ENCODE measurements around the gene HSD17B1.
"Not testable (repeated sequence)": the region's sequence is repeated elsewhere in the genome, so short reads cannot be mapped to it uniquely, and the experiment has no call there.

The HSD17B1 gene

DNA sequence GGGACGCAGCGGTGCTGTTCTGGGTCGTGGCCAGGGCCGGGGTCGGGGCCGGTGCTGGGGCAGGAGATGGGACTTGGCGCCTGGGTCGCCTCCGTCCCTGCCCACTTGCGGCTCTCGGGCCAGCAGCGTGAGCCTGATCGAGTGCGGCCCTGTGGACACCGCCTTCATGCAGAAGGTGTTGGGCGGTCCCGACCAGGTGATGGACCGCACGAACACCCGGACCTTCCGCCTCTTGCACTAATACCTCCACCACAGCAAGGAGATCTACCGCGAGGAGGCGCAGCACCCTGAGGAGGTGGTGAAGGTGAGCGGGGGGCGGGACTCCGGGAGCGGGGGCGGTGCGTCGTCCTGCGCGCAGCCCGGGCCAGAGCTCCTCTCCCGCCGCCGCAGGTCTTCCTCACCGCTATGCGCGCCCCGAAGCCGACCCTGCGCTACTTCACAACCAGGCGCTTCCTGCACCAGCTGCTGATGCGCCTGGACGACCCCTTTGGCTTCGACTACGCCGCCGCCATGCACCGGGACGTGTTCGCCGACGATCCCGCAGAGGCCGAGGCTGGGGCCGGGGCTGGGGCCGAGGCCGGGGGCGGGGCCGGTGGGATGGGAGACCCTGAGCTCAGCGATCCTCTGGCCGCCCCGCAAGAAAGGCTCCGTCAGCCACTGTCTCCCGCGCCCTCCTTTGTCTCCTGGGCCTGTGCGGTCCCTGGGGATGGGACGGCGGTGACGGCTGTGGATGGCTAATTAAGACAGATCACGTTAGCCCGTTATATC lies 4.5 kb upstream of the HSD17B1 start:
- peak; percentile 69 to 92 for DNase-seq

DNA sequence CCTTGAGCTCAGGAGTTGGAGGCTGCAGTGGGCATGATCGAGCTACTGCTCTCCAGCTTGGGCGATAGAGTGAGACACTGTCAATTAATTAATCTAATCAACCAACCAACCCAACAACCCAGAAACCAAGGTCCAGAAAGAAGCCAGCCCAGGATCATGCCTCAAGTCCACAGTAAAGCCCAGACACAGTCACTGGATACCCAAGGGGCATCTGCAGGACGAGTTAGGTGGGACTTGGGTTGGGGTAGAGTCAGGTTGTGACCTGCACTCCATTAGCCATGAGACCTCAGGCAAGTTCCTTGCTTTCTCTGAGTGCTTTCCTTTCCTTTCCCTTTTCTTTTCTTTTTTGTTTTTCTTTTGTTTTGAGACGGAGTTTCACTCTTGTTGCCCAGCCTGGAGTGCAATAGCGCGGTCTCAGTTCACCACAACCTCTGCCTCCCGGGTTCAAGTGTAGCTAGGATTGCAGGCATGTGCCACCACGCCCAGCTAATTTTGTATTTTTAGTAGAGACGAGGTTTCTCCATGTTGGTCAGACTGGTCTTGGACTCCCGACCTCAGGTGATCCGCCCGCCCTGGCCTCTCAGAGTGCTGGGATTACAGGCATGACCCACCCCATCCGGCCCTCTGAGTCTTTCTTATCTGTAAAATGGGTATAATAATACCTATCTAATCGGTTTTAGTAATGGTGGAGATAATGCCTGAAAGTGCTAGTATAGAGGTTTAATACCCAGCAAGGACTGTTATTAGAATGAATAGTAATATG lies 3.5 kb upstream of the HSD17B1 start:
- DNase-seq: no peak

DNA sequence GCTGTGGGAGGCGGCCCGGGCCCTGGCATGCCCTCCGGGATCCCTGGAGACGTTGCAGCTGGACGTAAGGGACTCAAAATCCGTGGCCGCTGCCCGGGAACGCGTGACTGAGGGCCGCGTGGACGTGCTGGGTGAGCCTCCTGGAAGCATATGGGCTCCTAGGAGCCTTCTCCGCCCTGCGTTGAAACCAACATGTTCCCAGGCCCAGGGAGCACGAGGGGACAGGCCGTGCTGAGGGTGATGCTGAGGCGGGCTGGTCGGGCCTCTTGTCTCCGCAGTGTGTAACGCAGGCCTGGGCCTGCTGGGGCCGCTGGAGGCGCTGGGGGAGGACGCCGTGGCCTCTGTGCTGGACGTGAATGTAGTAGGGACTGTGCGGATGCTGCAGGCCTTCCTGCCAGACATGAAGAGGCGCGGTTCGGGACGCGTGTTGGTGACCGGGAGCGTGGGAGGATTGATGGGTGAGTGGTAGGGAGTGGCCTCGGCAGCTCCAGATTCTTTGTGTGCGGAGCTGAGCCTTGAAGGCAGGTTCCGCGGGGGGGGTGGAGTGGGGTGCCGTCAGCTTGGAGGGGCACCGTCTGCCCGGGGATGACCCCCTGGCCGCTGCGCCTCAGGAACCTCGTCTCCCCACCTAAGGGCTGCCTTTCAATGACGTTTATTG lies 567 bp downstream of the HSD17B1 start:
- DNase-seq: no peak

DNA sequence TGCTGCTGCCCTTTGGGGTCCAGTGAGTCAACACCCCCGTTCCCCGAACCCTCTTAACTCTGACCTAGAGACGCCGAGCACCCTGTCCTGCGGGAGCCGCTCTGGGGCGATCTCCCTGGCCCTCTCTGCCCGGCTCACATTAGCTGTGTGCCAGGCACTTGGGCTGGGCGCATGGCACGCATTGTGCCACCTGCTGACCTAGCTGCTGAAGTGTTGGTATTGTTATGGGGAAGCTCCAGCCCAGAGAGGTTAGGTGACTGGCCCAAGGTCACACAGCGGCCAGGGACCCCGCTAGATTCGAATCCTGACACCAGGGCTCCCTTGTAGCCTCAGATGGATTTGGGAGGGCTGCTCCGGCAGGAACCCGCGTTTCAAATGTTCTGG lies 1.1 kb downstream of the HSD17B1 start:
- no peak for DNase-seq

DNA sequence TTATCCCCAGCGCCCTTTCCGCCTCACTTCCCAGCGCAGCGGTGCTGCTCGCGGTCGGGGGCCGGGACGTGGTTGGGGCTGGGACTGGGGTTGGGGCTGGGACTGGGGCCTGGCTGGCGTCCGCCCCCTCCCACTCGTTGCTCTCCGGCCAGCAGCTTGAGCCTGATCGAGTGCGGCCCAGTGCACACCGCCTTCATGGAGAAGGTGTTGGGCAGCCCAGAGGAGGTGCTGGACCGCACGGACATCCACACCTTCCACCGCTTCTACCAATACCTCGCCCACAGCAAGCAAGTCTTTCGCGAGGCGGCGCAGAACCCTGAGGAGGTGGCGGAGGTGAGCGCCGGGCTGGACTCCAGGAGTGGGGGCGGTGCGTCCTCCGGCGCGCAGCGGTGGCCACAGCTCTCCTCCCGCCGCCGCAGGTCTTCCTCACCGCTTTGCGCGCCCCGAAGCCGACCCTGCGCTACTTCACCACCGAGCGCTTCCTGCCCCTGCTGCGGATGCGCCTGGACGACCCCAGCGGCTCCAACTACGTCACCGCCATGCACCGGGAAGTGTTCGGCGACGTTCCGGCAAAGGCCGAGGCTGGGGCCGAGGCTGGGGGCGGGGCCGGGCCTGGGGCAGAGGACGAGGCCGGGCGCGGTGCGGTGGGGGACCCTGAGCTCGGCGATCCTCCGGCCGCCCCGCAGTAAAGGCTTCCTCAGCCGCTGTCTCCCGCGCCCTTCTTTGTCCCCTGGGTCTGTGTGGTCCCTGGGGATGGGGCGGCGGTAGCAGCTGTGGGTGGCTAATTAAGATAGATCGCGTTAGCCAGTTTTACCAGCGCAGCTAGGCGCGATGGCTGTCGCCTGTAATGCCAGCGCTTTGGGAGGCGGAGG lies 1.8 kb downstream of the HSD17B1 start:
- DNase-seq: peak; percentile 50 to 88

DNA sequence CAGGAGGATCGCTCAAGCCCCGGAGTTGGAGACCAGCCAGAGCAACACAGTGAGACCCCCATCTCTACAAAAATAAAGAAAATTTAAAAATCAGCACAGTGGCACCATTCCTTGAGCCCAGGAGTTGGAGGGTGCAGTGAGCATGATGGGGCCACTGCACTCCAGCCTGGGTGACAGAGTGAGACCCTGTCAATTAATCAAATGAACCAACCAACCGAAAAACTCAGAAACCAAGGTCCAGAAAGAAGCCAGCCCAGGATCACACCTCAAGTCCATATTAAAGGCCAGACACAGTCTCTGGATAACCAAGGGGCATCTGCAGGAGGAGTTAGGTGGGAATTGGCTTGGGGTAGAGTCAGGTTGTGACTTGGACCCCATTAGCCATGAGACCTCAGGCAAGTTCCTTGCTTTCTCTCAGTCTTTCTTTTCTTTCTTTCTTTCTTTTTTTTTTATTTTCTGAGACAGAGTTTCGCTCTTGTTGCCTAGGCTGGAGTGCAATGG lies 2.4 kb downstream of the HSD17B1 start:
- DNase-seq: no peak

DNA sequence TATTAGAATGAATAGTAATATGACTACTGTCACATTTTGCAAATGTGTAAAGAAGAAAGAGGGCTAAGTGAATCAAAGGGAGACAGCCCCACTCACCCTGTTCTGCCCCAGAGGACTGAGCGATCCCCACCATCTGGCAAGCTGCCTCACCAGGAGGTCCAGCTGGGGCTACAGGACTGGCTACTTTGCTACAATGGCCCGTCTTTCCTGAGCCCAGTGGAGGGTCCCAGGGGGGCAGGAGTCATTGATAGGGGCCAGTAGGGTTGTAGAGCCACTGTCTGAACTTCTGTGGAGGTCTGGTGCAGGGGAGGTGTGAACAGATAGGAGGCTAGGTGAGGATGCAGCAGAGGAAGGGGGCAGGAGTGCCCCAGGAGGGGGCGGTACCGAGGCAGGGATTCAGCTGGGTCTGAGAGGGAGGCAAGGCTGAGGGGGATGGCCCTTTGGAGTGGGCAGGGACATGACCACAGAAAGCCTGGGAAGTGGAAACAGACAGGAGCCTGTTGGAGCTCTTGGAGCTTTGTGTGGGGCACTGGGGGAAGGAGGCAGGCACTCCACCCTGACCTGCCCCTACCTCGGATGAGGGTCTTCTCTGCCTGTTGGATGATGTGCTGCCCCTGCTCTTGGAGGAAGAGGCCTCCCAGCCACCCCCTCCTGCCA lies 3.4 kb downstream of the HSD17B1 start:
- DNase-seq: not testable (repeated sequence)

DNA sequence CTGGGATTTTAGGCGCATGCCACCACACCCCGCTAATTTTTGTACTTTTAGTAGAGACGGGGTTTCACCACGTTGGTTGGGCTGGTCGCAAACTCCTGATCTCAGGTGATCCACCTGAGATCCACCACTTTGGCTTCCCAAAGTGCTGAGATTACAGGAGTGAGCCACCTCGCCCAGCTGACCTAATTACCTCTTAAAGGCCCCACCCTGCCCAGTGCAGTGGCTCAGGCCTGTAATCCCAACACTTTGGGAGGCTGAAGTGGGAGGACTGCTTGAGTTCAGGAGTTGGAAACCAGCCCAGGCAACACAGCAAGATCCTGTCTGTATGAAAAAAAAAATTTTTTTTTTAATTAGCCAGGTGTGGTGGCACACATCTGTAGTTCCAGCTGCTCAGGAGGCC lies 6.4 kb downstream of the HSD17B1 start:
- DNase-seq: no peak

DNA sequence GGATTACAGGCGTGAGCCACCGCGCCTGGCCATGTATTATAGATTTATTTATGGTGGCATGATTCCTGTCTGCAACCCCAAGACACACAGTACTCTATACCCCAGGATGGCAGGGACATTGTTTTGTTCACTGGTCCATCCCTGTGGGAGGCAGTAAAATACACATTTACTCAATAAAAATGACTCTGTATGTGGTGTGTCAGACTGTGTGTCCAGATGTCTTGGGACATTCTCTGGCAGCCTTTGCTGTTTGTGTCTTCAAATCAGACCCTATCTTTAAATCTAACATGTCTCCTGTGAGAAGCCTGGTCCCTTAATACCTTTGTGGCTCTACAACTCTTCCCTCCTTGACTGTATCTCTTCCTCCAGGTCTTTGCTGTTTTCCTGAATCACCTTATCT lies 7.5 kb downstream of the HSD17B1 start:
- DNase-seq: no peak

DNA sequence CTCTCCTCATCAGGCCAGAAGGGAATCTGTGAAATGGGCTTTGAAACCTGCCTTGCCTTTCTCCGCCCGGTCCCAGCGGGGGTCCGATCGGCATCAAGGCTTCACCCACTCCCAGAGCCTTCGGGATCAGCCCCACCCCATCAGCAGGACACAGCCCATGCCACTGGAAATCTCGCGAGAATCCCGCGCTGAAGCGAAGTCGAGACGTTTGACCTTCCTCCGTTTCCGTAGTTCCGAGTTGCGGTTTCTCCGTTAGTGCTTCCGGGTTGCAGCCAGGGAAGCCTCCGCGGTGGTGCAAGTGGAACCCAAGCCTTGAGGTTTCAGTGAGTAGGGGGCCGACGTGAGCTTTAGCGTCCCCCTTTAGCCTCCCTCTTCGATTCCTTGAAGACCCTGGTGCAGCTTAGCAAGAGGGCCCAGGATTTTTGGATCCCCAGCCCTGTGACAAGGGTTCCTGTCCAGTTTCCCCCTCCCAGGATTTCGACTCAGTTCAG lies 9.2 kb downstream of the HSD17B1 start, which contains the start of gene COASY:
Gene COASY, plus strand, starts transcription at position 252 of the 491 bp plus-strand sequence. CDS start 475 bp downstream, outside the sequence.
- peak; percentile 95 to 98 for DNase-seq

DNA sequence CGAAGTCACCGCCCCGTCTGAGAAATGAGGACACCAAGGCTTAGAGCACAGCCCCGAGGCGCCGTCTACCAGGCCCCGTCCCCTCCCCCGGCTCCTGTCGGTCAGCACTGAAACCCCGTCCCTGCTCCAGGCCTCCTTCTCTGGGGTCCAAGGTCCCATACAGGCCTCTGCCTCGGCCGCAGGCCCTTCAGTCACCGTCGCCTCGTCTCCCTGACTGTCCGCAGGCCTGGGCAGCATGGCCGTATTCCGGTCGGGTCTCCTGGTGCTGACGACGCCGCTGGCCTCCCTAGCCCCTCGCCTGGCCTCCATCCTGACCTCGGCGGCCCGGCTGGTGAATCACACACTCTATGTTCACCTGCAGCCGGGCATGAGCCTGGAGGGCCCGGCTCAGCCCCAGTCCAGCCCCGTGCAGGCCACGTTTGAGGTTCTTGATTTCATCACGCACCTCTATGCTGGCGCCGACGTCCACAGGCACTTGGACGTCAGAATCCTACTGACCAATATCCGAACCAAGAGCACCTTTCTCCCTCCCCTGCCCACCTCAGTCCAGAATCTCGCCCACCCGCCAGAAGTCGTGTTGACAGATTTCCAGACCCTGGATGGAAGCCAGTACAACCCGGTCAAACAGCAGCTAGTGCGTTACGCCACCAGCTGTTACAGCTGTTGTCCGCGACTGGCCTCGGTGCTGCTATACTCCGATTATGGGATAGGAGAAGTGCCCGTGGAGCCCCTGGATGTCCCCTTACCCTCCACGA lies 9.8 kb downstream of the HSD17B1 start:
- no peak for DNase-seq

DNA sequence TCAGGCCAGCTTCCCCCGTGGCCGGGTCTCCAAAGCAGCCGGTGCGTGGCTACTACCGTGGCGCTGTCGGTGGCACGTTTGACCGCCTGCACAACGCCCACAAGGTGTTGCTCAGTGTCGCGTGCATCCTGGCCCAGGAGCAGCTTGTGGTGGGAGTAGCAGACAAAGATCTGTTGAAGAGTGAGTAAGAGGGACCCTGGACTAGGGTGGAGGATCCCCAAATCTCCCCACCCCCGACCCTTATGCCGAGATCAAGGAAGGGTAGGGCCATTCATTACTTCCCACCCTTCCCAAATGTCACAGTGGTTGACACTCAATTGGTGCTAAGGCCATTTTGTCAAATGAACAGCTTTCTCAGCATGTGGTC lies 10.4 kb downstream of the HSD17B1 start:
- no peak for DNase-seq

DNA sequence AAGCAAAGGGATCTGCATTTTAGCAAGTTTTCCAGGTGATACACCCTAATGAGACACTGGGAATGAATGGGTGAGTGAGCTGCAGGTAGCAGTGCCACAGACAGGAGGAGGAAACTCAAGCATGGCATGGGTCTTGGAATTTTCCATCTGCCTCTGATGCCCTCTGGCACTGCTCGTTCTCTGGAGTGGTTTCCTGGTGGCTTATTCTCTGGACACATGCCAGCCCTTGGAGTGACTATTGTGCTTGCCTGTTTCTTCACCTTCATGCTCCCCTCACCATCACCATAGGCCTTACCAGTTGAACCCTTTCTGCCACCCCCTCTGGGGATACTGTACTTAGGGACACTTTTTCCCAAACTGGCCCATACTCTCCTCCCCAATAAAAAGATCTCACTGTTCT lies 10.8 kb downstream of the HSD17B1 start:
- DNase-seq: no peak

DNA sequence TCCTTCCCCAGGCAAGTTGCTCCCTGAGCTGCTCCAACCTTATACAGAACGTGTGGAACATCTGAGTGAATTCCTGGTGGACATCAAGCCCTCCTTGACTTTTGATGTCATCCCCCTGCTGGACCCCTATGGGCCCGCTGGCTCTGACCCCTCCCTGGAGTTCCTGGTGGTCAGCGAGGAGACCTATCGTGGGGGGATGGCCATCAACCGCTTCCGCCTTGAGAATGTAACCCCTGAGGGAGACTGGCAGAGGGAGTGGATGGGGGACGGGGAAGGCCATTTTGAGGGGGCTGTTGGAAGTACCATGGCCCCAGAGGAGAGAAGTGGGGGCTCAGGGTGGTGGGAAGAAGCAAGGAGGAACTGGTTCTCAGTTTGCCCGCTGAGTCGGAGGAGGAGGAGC lies 11.2 kb downstream of the HSD17B1 start:
- DNase-seq: no peak

DNA sequence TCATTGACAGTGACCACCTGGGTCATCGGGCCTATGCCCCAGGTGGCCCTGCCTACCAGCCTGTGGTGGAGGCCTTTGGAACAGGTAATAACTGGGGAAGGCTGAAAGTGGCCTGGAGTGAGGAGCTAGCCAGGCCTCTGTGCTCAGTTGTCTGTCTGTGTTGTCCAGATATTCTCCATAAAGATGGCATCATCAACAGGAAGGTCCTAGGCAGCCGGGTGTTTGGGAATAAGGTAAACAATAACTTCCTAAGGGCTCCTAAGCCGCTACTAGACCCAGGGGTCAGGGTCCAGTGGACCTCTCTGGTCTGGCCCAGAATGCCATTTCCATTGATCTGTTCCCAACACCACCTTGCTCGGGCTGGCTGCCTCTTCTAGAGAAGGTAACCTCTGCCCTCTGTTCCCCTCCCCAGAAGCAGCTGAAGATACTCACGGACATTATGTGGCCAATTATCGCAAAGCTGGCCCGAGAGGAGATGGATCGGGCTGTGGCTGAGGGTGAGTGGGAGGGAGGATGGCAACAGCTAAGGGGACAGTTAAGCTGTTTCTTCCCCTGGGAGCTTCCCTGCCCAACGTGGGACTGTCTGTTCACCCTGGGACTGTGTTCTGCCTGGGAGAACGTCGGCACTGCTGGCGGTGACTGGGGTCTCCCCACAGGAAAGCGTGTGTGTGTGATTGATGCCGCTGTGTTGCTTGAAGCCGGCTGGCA lies 12.2 kb downstream of the HSD17B1 start:
- no peak for DNase-seq

DNA sequence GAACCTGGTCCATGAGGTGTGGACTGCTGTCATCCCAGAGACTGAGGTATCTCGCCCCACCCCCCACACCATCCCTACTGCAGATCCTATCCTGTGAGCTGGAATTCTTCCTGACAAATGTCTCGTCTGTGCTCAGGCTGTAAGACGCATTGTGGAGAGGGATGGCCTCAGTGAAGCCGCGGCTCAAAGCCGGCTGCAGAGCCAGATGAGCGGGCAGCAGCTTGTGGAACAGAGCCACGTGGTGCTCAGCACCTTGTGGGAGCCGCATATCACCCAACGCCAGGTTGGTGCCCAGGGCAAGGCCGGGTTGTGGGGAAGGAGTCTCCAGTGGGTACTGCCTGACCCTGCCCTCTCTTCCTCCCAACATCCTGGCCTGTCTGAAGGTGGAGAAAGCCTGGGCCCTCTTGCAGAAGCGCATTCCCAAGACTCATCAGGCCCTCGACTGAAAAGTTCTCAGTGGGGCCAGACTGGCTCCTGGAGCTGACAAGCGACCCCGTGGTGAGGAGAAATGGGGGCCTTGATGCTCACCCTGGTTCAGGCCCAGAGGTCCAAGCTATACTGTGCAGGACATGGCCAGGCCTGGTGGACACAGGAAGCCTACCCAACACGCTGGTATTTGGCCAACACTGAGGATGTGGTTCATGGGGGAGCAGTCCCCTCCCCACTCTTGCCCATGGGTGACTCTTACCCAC lies 12.9 kb downstream of the HSD17B1 start:
- DNase-seq: no peak

DNA sequence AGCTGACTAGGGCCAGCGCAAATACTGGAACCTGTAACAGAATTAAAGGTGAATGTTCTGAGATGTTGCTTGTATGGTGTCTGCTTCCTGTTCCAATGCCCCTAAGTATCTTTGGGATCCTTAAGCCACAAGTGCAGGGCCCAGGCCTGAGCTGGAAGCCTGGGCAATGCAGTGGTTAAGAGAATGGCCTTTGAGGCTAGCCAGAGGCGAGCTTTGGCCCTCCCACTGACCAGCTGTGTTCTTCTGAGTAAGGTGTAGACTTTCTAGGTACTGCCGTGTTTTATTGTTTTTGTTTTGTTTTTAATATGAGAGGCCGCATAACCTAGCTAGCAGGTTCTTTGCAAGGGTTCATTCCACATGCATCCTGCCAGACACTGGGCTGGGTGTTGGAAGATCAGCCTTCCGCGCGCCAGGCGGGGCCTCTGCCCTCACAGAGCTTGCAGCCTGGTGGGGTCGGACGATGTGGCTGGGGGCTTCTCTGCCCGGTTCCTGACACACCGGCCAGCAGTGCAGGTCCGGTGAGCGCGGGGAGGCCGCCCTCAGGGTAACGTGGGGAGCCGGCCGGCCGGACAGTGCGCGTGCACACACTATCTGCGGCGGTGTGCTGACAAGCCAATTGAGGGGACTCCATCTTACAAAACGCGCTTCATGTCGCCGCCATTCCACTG lies 13.6 kb downstream of the HSD17B1 start:
- DNase-seq: no peak

DNA sequence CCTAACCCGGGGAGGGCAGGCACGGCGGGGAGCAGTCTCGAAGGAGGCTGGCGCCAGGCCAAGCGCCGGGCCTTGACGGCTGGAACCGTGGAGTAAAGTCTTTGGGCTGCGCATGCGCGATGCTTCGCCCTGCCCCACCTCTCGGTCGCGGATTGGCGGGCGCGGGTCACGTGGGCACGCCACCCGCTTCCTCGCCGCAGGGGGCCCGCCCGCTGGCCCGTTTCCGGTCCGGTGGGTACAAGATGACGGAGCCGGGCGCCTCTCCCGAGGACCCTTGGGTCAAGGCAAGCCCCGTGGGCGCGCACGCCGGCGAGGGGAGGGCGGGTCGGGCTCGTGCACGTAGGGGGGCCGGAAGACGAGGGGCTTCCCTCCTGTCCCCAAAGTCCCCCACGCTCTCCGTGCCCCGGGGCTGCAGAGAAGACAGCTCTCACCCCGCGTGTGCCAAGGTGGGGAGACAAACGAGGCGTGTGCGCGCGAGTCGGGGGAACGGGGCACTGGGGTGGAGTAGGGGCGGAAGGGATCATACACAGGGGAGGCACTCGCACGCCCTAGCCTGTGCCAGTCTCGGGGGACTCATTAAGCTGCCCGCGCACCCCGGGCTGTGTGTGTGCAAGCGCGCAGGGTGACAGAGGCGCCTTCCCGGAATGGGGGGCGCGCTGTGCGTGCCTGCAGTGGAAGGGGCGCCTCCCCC lies 14.3 kb downstream of the HSD17B1 start, which contains the start of gene MLX:
Gene MLX, plus strand, starts transcription at position 218 of the 691 bp plus-strand sequence. Its CDS starts 25 bp downstream, at position 243.
- peak; percentile 77 to 95 for DNase-seq
